ENCODE results near the gene MAN2B2.

- TF ChIP-seq CTCF (IDR thresholded peaks at IDR 0.05 in 4 of 5, conservative IDR thresholded peaks at IDR 0.05 in 1 of 5) (no peak), POLR2A (IDR thresholded peaks at IDR 0.05) (no peak)
These were observed 39.0 kb downstream of the MAN2B2 start for GRCh38 chr4:6613676-6614651.
